ENCODE measurements around the gene MTHFSD. TPM values are rescaled to one million over a fixed set of nuclear protein-coding genes. Genes with fewer than 3 reads are reported as not detected.

The MTHFSD gene
- total RNA-seq, 1 donor from 2014 or later, result 31.8 TPM

GRCh38 chr16:86505899-86506864, 48.9 kb downstream of the MTHFSD start:
- Mint-ChIP-seq H3K27me3 (ENCODE audit: insufficient read depth) (peaks cover 71% of the 10 kb centered on the region), H3K27ac (peak overlapping the region; percentile 70), H3K4me3 (peak overlapping the region; percentile 29), H3K36me3 (ENCODE audit: low read depth) (peaks cover 2% of the 10 kb centered on the region), H3K4me1 (ENCODE audit: low read depth) (peaks cover 27% of the 10 kb centered on the region), H3K9me3 (no peaks in the 10 kb centered on the region)
- intact Hi-C loops (cut with micrococcal nuclease), result no loop called here
- no peak for DNase-seq (ENCODE audit: low spot score)

- Mint-ChIP-seq H3K4me1 (ENCODE audit: low read depth) (peaks cover 27% of the 10 kb centered on the region), H3K4me3 (no peak overlapping the region), H3K27me3 (ENCODE audit: insufficient read depth) (peaks cover 79% of the 10 kb centered on the region), H3K9me3 (no peaks in the 10 kb centered on the region), H3K36me3 (ENCODE audit: low read depth) (peaks cover 2% of the 10 kb centered on the region), H3K27ac (no peak overlapping the region)
- DNase-seq (ENCODE audit: low spot score), result no peak
- intact Hi-C loops (cut with micrococcal nuclease), result no loop called here
Measured at GRCh38 chr16:86505185-86505898, 49.7 kb downstream of the MTHFSD start.

- intact Hi-C loops (cut with micrococcal nuclease), result no loop called here
- H3K27me3 Mint-ChIP-seq (ENCODE audit: insufficient read depth), result peaks cover 86% of the 10 kb centered on the region
- H3K4me3 Mint-ChIP-seq, result no peak overlapping the region
- peaks cover 27% of the 10 kb centered on the region for H3K4me1 Mint-ChIP-seq (ENCODE audit: low read depth)
- DNase-seq (ENCODE audit: low spot score), result no peak
- no peaks in the 10 kb centered on the region for H3K9me3 Mint-ChIP-seq
- no peak overlapping the region for H3K27ac Mint-ChIP-seq
- peaks cover 2% of the 10 kb centered on the region for H3K36me3 Mint-ChIP-seq (ENCODE audit: low read depth)
Measured at GRCh38 chr16:86504315-86505184, 50.5 kb downstream of the MTHFSD start.

- Mint-ChIP-seq H3K27ac (no peak overlapping the region), H3K9me3 (no peaks in the 10 kb centered on the region), H3K4me1 (ENCODE audit: low read depth) (peaks cover 22% of the 10 kb centered on the region), H3K4me3 (no peak overlapping the region), H3K27me3 (ENCODE audit: insufficient read depth) (peaks cover 88% of the 10 kb centered on the region), H3K36me3 (ENCODE audit: low read depth) (no peaks in the 10 kb centered on the region)
- intact Hi-C loops (cut with micrococcal nuclease), result no loop called here
- no peak for DNase-seq (ENCODE audit: low spot score)
Measured at GRCh38 chr16:86503830-86504229, 51.2 kb downstream of the MTHFSD start.

GRCh38 chr16:86502856-86503748, 51.9 kb downstream of the MTHFSD start:
- Mint-ChIP-seq H3K9me3 (no peaks in the 10 kb centered on the region), H3K27me3 (ENCODE audit: insufficient read depth) (peaks cover 89% of the 10 kb centered on the region), H3K27ac (no peak overlapping the region), H3K4me1 (ENCODE audit: low read depth) (peaks cover 22% of the 10 kb centered on the region), H3K36me3 (ENCODE audit: low read depth) (no peaks in the 10 kb centered on the region), H3K4me3 (no peak overlapping the region)
- intact Hi-C loops (cut with micrococcal nuclease), result no loop called here
- no peak for DNase-seq (ENCODE audit: low spot score)

GRCh38 chr16:86501989-86502855, 52.8 kb downstream of the MTHFSD start:
- peaks cover 16% of the 10 kb centered on the region for H3K4me1 Mint-ChIP-seq (ENCODE audit: low read depth)
- peaks cover 85% of the 10 kb centered on the region for H3K27me3 Mint-ChIP-seq (ENCODE audit: insufficient read depth)
- no peaks in the 10 kb centered on the region for H3K36me3 Mint-ChIP-seq (ENCODE audit: low read depth)
- intact Hi-C loops (cut with micrococcal nuclease), result no loop called here
- no peaks in the 10 kb centered on the region for H3K9me3 Mint-ChIP-seq
- DNase-seq (ENCODE audit: low spot score), result no peak
- H3K4me3 Mint-ChIP-seq, result no peak overlapping the region
- H3K27ac Mint-ChIP-seq, result no peak overlapping the region

GRCh38 chr16:86500708-86501510, 54.1 kb downstream of the MTHFSD start:
- no peaks in the 10 kb centered on the region for H3K9me3 Mint-ChIP-seq
- H3K4me1 Mint-ChIP-seq (ENCODE audit: low read depth), result peaks cover 6% of the 10 kb centered on the region

GRCh38 chr16:86499889-86500707, 54.9 kb downstream of the MTHFSD start:
- Mint-ChIP-seq H3K9me3 (no peaks in the 10 kb centered on the region), H3K27ac (no peak overlapping the region), H3K4me1 (ENCODE audit: low read depth) (peaks cover 2% of the 10 kb centered on the region), H3K4me3 (no peak overlapping the region), H3K36me3 (ENCODE audit: low read depth) (no peaks in the 10 kb centered on the region), H3K27me3 (ENCODE audit: insufficient read depth) (peaks cover 84% of the 10 kb centered on the region)
- no peak for DNase-seq (ENCODE audit: low spot score)
- intact Hi-C loops (cut with micrococcal nuclease), result loop anchor here (5.0 kb wide), 1 partner anchor 213 kb away; no protein-coding TSS in a partner anchor

More at GRCh38 chr16:86500708-86501510, 54.1 kb downstream of the MTHFSD start:
- no peaks in the 10 kb centered on the region for H3K36me3 Mint-ChIP-seq (ENCODE audit: low read depth)
- intact Hi-C loops (cut with micrococcal nuclease), result no loop called here
- DNase-seq (ENCODE audit: low spot score), result no peak
- peaks cover 81% of the 10 kb centered on the region for H3K27me3 Mint-ChIP-seq (ENCODE audit: insufficient read depth)
- H3K27ac Mint-ChIP-seq, result no peak overlapping the region
- H3K4me3 Mint-ChIP-seq, result no peak overlapping the region

- DNase-seq (ENCODE audit: low spot score), result no peak
- H3K4me1 Mint-ChIP-seq (ENCODE audit: low read depth), result no peaks in the 10 kb centered on the region
- H3K27ac Mint-ChIP-seq, result no peak overlapping the region
- no peaks in the 10 kb centered on the region for H3K36me3 Mint-ChIP-seq (ENCODE audit: low read depth)
- no peaks in the 10 kb centered on the region for H3K9me3 Mint-ChIP-seq
- intact Hi-C loops (cut with micrococcal nuclease), result loop anchor here (5.0 kb wide), 1 partner anchor 212 kb away; no protein-coding TSS in a partner anchor
- peaks cover 80% of the 10 kb centered on the region for H3K27me3 Mint-ChIP-seq (ENCODE audit: insufficient read depth)
- H3K4me3 Mint-ChIP-seq, result no peak overlapping the region
Measured at GRCh38 chr16:86499440-86499786, 55.6 kb downstream of the MTHFSD start.
